Type B pancreatic cell (in vitro differentiated cells): ENCODE data around the gene CCL18. TPM values are rescaled to one million over a fixed set of nuclear protein-coding genes. Genes with fewer than 3 reads are reported as not detected.
"Not testable (repeated sequence)": the region's sequence is repeated elsewhere in the genome, so short reads cannot be mapped to it uniquely, and the experiment has no call there.

Source experiments
- DNase-seq: peaks from one replicate; pipeline ENCODE4 v3.0.0; 2021; ENCODE audit warnings: mixed read lengths; ENCODE audit not compliant: unreplicated experiment; ENCODE audit errors: extremely low spot score
- H3K27ac Mint-ChIP-seq: 2 replicates; pipeline ENCODE4 v1.8.0; 2021; ENCODE audit warnings: mild to moderate bottlenecking, mixed read lengths
- H3K27me3 Mint-ChIP-seq: 2 replicates; pipeline ENCODE4 v1.8.0; 2021; ENCODE audit warnings: mixed read lengths
- H3K36me3 Mint-ChIP-seq: 2 replicates; pipeline ENCODE4 v1.8.0; 2021; ENCODE audit warnings: mixed read lengths
- H3K4me1 Mint-ChIP-seq: one replicate; pipeline ENCODE4 v1.8.0; 2021; ENCODE audit warnings: mixed read lengths; ENCODE audit not compliant: unreplicated experiment
- H3K4me3 Mint-ChIP-seq: 2 replicates; pipeline ENCODE4 v1.8.0; 2021; ENCODE audit warnings: mild to moderate bottlenecking, mixed read lengths
- H3K9me3 Mint-ChIP-seq: 2 replicates; pipeline ENCODE4 v1.8.0; 2021; ENCODE audit warnings: mixed read lengths
- CTCF ChIP-seq: fragments of 200-600 bp; sonication (generic); conservative IDR thresholded peaks from 2 replicates; pipeline ENCODE4 v1.5.0; 2021; ENCODE audit warnings: antibody characterized with exemption, mild to moderate bottlenecking
- total RNA-seq: library from RNA; stranded (reverse); gene quantifications from 2 replicates; pipeline ENCODE4 v1.2.1, GENCODE V29; 2021; ENCODE audit warnings: low replicate concordance

CCL18 gene
- total RNA-seq, 1 donor from 2014 or later = 0.60 TPM

- Mint-ChIP-seq H3K36me3 (no peaks in the 10 kb centered on the region), H3K27ac (no peak overlapping the region), H3K4me1 (no peaks in the 10 kb centered on the region), H3K27me3 (peaks cover 14% of the 10 kb centered on the region), H3K4me3 (no peak overlapping the region), H3K9me3 (no peaks in the 10 kb centered on the region)
- no peak for TF ChIP-seq CTCF
- no peak for DNase-seq
Observed at GRCh38 chr17:36086791-36087190, 22.7 kb downstream of the CCL18 start.

GRCh38 chr17:36087471-36087870, 23.4 kb downstream of the CCL18 start:
- H3K4me3 Mint-ChIP-seq, H3K9me3 Mint-ChIP-seq, H3K36me3 Mint-ChIP-seq, H3K4me1 Mint-ChIP-seq, DNase-seq, H3K27ac Mint-ChIP-seq: not testable (repeated sequence)
- H3K27me3 Mint-ChIP-seq = peaks cover 15% of the 10 kb centered on the region

GRCh38 chr17:36087897-36088572, 24.0 kb downstream of the CCL18 start:
- not testable (repeated sequence) for DNase-seq, H3K27ac Mint-ChIP-seq, H3K9me3 Mint-ChIP-seq, H3K36me3 Mint-ChIP-seq, H3K4me1 Mint-ChIP-seq, H3K4me3 Mint-ChIP-seq
- peaks cover 15% of the 10 kb centered on the region for H3K27me3 Mint-ChIP-seq

GRCh38 chr17:36088670-36089338, 24.7 kb downstream of the CCL18 start:
- Mint-ChIP-seq H3K36me3 (no peaks in the 10 kb centered on the region), H3K4me1 (no peaks in the 10 kb centered on the region), H3K27ac (no peak overlapping the region), H3K9me3 (no peaks in the 10 kb centered on the region), H3K27me3 (peaks cover 12% of the 10 kb centered on the region), H3K4me3 (no peak overlapping the region)
- DNase-seq = no peak
- no peak for TF ChIP-seq CTCF

- peaks cover 12% of the 10 kb centered on the region for H3K27me3 Mint-ChIP-seq
- H3K9me3 Mint-ChIP-seq = no peaks in the 10 kb centered on the region
- no peaks in the 10 kb centered on the region for H3K36me3 Mint-ChIP-seq
- no peak overlapping the region for H3K4me3 Mint-ChIP-seq
- DNase-seq = no peak
- no peak overlapping the region for H3K27ac Mint-ChIP-seq
- no peaks in the 10 kb centered on the region for H3K4me1 Mint-ChIP-seq
- no peak for TF ChIP-seq CTCF
Observed at GRCh38 chr17:36089339-36089865, 25.3 kb downstream of the CCL18 start.

- no peak within 1 kb of the TSS for H3K4me3 Mint-ChIP-seq
- TF ChIP-seq CTCF = no peak
- no peak within 1 kb of the TSS for H3K27ac Mint-ChIP-seq
- no peaks in the 10 kb centered on the region for H3K36me3 Mint-ChIP-seq
- DNase-seq = no peak
- peaks cover 12% of the 10 kb centered on the region for H3K27me3 Mint-ChIP-seq
- no peaks in the 10 kb centered on the region for H3K4me1 Mint-ChIP-seq
- H3K9me3 Mint-ChIP-seq = no peaks in the 10 kb centered on the region
Observed at GRCh38 chr17:36089888-36090836, 26.1 kb downstream of the CCL18 start, which contains the start of gene CCL3. CCL3 (minus strand) TSS chr17:36090143; CDS start chr17:36090058, 85 bp downstream.
